BE2C (cell line): ENCODE measurements around the gene CEP70.
"Not testable (repeated sequence)": the region's sequence is repeated elsewhere in the genome, so short reads cannot be mapped to it uniquely, and the experiment has no call there.

Experiments
- DNase-seq: peaks from one replicate; pipeline ENCODE4 v3.0.0-alpha.2; 2020
- H3K27me3 ChIP-seq: fragments of 250-450 bp; sonication (Bioruptor Pico); 2 replicates; pipeline ENCODE4 v1.5.1; 2020; ENCODE audit warnings: mild to moderate bottlenecking
- H3K36me3 ChIP-seq: fragments of 250-450 bp; sonication (Bioruptor Pico); 2 replicates; pipeline ENCODE4 v1.5.1; 2020; ENCODE audit warnings: mild to moderate bottlenecking
- H3K4me1 ChIP-seq: fragments of 250-450 bp; sonication (Bioruptor Pico); 2 replicates; pipeline ENCODE4 v1.5.1; 2020
- H3K4me3 ChIP-seq: 2 replicates; pipeline ENCODE4 v1.5.1; 2011; ENCODE audit warnings: low read depth, low read length
- H3K9me3 ChIP-seq: fragments of 250-450 bp; sonication (Bioruptor Pico); 2 replicates; pipeline ENCODE4 v1.5.1; 2020
- TF ChIP-seq, protein P1 (sequence below): IDR thresholded peaks from 2 replicates; pipeline ENCODE4 v1.5.1; 2012; ENCODE audit warnings: mild to moderate bottlenecking, low read depth, low read length

The CEP70 gene

DNA sequence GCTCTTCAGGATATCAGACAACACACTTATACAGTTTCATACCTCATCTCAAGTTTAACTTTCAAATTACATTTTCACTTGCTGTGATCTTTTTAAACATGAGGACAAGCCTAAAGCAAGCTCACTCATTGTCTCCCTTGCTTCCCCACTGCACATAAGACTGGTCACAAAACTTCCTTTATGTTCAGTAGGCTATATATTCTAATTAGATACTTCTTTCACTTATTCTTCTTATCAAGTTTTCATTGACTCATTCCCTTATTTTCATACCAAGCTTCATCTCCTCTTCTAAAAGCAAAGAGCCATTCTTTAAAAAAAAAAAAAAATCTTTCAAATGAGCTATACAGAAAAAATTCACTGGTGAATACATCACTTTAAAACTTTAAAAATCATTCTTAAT is 97.0 kb downstream of the CEP70 start:
- H3K4me3 ChIP-seq: no peak overlapping the region
- H3K4me1 ChIP-seq: no peaks in the 10 kb centered on the region
- no peaks in the 10 kb centered on the region for H3K27me3 ChIP-seq
- TF ChIP-seq, protein P1, sequence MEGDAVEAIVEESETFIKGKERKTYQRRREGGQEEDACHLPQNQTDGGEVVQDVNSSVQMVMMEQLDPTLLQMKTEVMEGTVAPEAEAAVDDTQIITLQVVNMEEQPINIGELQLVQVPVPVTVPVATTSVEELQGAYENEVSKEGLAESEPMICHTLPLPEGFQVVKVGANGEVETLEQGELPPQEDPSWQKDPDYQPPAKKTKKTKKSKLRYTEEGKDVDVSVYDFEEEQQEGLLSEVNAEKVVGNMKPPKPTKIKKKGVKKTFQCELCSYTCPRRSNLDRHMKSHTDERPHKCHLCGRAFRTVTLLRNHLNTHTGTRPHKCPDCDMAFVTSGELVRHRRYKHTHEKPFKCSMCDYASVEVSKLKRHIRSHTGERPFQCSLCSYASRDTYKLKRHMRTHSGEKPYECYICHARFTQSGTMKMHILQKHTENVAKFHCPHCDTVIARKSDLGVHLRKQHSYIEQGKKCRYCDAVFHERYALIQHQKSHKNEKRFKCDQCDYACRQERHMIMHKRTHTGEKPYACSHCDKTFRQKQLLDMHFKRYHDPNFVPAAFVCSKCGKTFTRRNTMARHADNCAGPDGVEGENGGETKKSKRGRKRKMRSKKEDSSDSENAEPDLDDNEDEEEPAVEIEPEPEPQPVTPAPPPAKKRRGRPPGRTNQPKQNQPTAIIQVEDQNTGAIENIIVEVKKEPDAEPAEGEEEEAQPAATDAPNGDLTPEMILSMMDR: no peak
- no peaks in the 10 kb centered on the region for H3K36me3 ChIP-seq
- H3K9me3 ChIP-seq: no peaks in the 10 kb centered on the region
- no peak for DNase-seq

DNA sequence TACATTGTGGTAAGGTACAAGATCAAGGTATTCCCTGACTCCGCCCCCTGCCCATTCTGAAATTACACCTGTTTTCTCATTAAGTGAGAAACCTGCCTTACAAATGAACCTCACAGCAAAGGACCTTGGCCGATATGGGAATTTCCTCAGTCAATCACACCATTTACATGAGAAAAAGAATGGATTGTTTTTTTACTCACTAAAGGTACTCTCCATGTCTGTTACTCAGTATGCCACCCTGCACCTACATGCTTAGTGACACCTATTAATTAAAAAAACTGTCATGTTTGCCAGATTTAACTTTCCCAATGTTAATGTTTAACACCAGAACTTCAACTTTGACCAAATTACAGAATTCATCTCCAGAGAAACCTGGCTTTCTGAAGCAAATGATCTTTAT is 97.6 kb downstream of the CEP70 start:
- Histone ChIP-seq H3K4me1 (no peaks in the 10 kb centered on the region), H3K27me3 (no peaks in the 10 kb centered on the region), H3K9me3 (no peaks in the 10 kb centered on the region), H3K4me3 (no peak overlapping the region), H3K36me3 (no peaks in the 10 kb centered on the region)
- DNase-seq: no peak
- TF ChIP-seq, protein P1: no peak

DNA sequence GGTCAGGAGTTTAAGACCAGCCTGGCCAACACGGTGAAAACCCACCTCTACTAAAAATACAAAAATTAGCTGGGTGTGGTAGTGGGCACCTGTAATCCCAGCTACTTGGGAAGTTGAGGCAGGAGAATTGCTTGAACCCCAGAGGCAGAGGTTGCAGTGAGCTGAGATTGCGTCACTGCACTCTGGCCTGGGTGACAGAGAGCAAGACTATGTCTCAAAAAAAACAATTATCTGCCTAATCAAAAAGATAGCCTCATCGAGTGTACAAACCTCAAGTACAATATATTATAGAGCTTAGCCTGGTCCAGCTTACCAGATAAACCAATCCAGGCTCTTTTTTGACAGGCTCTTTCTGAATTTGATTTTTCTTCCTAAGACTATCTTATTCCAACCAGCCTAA is 98.4 kb downstream of the CEP70 start:
- not testable (repeated sequence) for H3K4me1 ChIP-seq, H3K27me3 ChIP-seq, H3K4me3 ChIP-seq, H3K9me3 ChIP-seq, H3K36me3 ChIP-seq, DNase-seq

DNA sequence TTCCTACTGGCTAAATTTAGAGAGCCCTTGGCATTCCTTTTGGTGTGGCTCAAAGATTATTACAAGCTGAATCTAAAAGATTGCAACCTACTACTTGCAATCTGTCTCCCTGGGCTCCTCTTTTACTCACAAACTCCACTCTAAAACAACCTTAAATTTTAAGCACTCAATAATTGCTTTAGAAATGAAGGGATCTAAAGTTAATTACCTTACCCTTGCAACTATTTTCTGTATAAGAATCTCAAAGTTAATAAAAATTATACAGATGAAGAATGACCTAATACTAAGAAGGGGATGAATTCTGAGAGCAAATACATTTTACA is 99.5 kb downstream of the CEP70 start:
- Histone ChIP-seq H3K4me1 (no peaks in the 10 kb centered on the region), H3K27me3 (no peaks in the 10 kb centered on the region), H3K36me3 (no peaks in the 10 kb centered on the region), H3K9me3 (no peaks in the 10 kb centered on the region), H3K4me3 (no peak overlapping the region)
- DNase-seq: no peak
- TF ChIP-seq, protein P1: no peak

DNA sequence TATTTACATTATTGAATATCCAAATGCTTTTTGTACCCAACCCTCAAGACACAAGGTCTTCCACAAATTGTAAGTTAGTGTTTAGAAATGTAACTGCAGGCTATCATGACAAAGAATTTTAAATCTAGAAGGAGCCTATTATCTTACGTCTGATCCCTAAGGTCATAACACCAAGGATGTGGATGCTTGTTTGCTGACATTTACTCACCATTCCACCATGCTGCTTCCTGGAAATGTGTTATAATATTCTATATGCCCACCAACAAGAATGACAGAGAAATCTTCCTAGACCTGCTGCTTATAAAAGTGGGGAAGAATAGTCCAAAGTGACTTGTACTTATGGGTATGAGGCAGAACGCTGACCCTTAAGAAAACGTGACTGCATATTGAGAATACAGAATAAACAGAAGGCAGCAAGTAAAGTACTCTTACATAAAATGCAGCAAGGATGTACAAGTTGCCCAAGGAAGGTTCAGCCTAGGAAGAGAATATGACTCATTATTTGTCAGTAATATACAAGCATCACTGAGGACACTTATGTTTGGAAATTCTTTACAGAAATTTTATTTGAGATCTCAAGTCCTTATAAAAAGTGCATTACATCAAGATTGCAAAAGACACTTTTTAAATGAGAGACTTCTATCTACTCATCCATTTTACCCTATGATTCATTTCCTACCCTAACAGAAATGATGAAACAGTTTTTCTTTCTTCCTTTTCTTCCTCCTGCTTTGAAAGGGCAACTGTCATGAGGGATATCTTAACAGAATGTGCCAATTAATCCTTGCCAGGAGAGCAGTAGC is 100.1 kb downstream of the CEP70 start:
- TF ChIP-seq, protein P1: no peak
- H3K36me3 ChIP-seq: no peaks in the 10 kb centered on the region
- no peaks in the 10 kb centered on the region for H3K27me3 ChIP-seq
- H3K4me3 ChIP-seq: no peak overlapping the region
- H3K9me3 ChIP-seq: no peaks in the 10 kb centered on the region
- H3K4me1 ChIP-seq: no peaks in the 10 kb centered on the region
- DNase-seq: no peak

DNA sequence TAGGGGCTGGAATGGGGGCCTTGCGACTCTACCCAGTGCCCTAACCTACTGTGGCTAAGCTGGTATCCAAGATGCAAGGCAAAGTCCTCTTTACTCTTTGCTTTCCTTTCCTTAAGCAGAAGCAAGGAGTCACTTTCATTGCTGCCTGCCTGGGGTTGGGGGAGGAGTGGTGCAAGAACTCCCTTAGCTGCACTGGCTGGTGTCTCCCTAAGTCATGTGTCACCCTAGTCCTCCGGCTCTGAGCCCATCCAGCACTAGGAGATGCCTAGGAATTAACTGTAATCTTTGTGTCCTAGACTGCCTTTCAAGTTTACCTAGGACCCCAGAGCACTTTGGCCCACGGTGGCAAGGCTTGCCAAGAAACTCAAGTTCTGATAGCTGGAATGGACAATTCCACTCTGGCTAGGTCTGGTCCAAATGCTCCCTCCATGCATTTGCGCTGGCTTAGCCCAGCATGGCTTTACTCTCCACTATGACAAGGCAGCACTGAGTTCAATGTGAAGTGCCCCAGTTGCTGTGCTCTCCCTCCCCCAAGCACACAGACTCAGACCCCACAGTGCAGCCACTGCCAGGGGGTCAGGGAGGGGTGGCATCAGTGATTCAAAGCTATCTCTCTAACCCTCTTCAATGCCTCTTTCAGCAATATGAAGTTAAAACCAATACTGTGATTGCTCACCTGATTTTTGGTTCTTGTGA is 100.9 kb downstream of the CEP70 start:
- no peaks in the 10 kb centered on the region for H3K27me3 ChIP-seq
- H3K9me3 ChIP-seq: no peaks in the 10 kb centered on the region
- no peaks in the 10 kb centered on the region for H3K36me3 ChIP-seq
- H3K4me1 ChIP-seq: no peaks in the 10 kb centered on the region
- H3K4me3 ChIP-seq: no peak overlapping the region
- TF ChIP-seq, protein P1: no peak
- no peak for DNase-seq
